Ovary (tissue), 9 donors: ENCODE results near the gene NSMF. TPM values are rescaled to one million over a fixed set of nuclear protein-coding genes. Genes with fewer than 3 reads are reported as not detected.

ENCODE experiments used
- DNase-seq, 5 donors: peaks; one replicate each; pipeline ENCODE4 v3.0.0-alpha.2; 2019 to 2020
- H3K27ac ChIP-seq, 2 donors: fragments of 200-600 bp; one replicate each; pipeline versions ENCODE4 v1.5.1 to v1.8.0; 2019 to 2022
- H3K27me3 ChIP-seq: fragments of 200-600 bp; one replicate; pipeline ENCODE4 v1.8.0; 2022
- H3K36me3 ChIP-seq: fragments of 200-600 bp; sonication (generic); one replicate; pipeline ENCODE4 v1.5.1; 2019
- H3K4me1 ChIP-seq: one replicate; pipeline ENCODE4 v1.8.1; 2013; ENCODE audit warnings: mild to moderate bottlenecking, moderate library complexity; ENCODE audit not compliant: insufficient read depth
- H3K4me3 ChIP-seq: fragments of 200-600 bp; sonication (generic); one replicate; pipeline ENCODE4 v1.5.1; 2017
- H3K9me3 ChIP-seq, 2 donors: fragments of 200-600 bp in 1 of 2; sonication (generic) in 1 of 2; one replicate each; pipeline versions ENCODE4 v1.5.1 to v1.8.1; 2013 to 2019; ENCODE audit warnings: mild to moderate bottlenecking in 1 of 2, moderate library complexity in 1 of 2
- EP300 ChIP-seq: sonication (generic); formaldehyde crosslinking; IDR thresholded peaks from one replicate; pipeline ENCODE4 v1.6.1; 2017; ENCODE audit warnings: antibody characterized with exemption
- POLR2A ChIP-seq: fragments of 450-650 bp; IDR thresholded peaks from one replicate; pipeline ENCODE4 v1.6.1; 2017; ENCODE audit warnings: antibody characterized with exemption, mild to moderate bottlenecking, moderate library complexity
- WGBS, 3 donors: extraction: QIAGEN DNeasy Blood & Tissue Kit in 1 of 3; methylation state at CpG; one replicate each; pipeline versions ENCODE4 v1.1.5 to v1.1.7; 2013 to 2017; 5-methylcytosine and 5-hydroxymethylcytosine counted together
- intact Hi-C, 4 donors: fragments of 100-400 bp; cut with DNase I; formaldehyde crosslinking; loops; one replicate each; pipeline versions ENCODE4 v1.11.0 to v1.15.1; 2022 to 2023
- polyA plus RNA-seq, 2 donors: library from polyadenylated mRNA; stranded (reverse); fragments of 200-250 nt in 1 of 2; fragments of 350-450 nt in 1 of 2; fragmentation: Illumina TruSeq in 1 of 2; extraction: RNeasy Lipid Tissue Mini Kit (QIAGEN cat#74804) in 1 of 2; gene quantifications; one replicate each; pipeline ENCODE4 v1.2.3, GENCODE V29; 2013 to 2014
- total RNA-seq, 7 donors: library from RNA; depleted of rRNA in 2 of 7; stranded (reverse); fragments of >200 nt in 2 of 7; fragmentation: NEBNext Ultra II Directional in 3 of 7; extraction: Animal tissue kit (Norgen Biotek cat#: 25700) in 3 of 7; gene quantifications; one replicate each; pipeline versions ENCODE4 v1.1.0 to v1.2.4, GENCODE V29; 2016 to 2023
- TF ChIP-seq, protein P1 (sequence below), 3 donors: fragments of 450-650 bp in 2 of 3; fragments of 200-600 bp in 1 of 3; IDR thresholded peaks; one replicate each; pipeline versions ENCODE4 v1.5.1 to v1.8.0; 2016 to 2022; ENCODE audit warnings: antibody characterized with exemption in 3 of 3, mild to moderate bottlenecking in 1 of 3
- donor health status: DM: no; HTN: no; CAD: no; lungs with moderate emphysema.
- donor health status: DM: no; HTN: no; CAD: no.
- donor health status: Bipolar disorder and iron deficiency.
- donor health status: DM: yes; HTN: yes; CAD: no.
- donor health status: DM: no; HTN: no; CAD: no.
- donor health status: DM: yes; HTN: yes; CAD: no.

Gene NSMF
- total and polyA plus RNA-seq, 9 donors: 22.9 to 50.3 (median 29.5) TPM

DNA sequence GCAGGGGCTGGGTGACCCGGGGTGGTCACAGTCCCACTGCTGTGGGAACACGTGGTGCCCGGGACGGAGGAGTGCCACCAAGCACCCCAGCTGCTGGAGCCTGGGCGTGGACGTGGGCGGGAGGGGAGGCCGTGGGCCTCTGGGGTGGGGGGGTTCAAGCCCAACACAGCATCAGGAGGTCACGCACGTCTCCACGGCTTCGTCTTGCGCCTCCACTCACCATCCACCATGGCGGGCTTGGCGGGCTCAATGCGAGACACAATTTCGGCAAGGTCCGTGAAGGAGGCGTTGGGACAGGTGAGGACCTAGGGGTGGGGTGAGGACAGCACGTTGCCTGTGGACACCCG is 2.2 kb upstream of the NSMF start:
- no peak for TF ChIP-seq EP300
- no peak for TF ChIP-seq POLR2A
- TF ChIP-seq, protein P1, sequence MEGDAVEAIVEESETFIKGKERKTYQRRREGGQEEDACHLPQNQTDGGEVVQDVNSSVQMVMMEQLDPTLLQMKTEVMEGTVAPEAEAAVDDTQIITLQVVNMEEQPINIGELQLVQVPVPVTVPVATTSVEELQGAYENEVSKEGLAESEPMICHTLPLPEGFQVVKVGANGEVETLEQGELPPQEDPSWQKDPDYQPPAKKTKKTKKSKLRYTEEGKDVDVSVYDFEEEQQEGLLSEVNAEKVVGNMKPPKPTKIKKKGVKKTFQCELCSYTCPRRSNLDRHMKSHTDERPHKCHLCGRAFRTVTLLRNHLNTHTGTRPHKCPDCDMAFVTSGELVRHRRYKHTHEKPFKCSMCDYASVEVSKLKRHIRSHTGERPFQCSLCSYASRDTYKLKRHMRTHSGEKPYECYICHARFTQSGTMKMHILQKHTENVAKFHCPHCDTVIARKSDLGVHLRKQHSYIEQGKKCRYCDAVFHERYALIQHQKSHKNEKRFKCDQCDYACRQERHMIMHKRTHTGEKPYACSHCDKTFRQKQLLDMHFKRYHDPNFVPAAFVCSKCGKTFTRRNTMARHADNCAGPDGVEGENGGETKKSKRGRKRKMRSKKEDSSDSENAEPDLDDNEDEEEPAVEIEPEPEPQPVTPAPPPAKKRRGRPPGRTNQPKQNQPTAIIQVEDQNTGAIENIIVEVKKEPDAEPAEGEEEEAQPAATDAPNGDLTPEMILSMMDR (IDR thresholded peaks at IDR 0.05): no peak
- DNase-seq: peak in 3 of 5 donors; percentile 37 to 43 (median 37)
- no peaks in the 10 kb centered on the region for H3K27me3 ChIP-seq
- no peak overlapping the region for H3K4me3 ChIP-seq
- H3K9me3 ChIP-seq: no peaks in the 10 kb centered on the region
- peaks cover 9% of the 10 kb centered on the region for H3K4me1 ChIP-seq
- H3K36me3 ChIP-seq: no peaks in the 10 kb centered on the region
- H3K27ac ChIP-seq: no peak overlapping the region
- 92 to 96% (median 93%) methylated on average over 21 of the region's 21 CpGs for WGBS, 3 donors
- intact Hi-C loops: no loop called here

DNA sequence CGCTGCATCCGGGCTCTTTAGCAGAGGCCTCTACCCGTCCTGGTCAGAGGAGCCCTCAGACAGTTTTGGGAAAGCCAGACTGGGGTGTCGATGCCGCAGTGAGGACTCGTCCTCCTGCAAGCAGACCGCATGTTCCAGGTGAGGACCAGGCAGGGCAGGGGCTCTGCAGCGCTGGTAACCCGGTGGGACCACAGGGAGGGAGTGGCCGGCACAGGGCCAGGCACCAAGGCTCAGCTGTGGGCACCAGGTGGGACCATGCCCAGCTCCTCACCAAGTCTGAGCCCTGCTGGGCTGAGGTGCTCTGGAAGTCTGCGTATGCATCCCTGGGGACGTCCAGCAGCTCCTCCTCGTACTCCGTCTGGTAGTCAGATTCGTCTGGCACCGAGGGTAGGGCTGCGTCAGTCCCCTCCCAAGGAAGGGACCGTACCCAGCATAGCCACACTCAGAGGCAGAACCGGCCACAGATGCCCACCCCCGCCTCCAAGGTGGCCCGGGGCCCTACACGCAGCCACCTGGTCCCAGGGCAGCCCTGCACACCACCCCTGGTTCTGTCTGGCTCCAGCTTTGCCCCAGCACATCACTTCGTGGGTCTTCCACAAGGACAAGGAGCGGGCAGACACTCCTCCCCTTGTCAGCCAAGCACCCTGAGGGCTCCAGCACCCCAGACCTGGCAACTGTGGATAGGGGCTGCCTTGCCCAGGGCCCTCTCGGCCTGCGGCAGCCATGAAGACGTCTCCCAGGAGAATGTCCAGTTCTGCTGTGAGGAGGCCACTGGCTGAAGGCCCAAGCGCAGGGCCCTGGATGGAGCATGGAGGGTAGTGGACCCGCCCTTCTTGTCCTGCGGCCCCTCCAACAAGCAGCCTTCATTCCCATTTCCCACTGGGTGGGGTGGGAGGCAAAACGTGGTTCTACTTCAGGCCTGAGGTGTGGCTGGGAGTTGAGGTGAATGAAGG is 1.5 kb upstream of the NSMF start:
- 93 to 94% (median 93%) methylated on average over 30 to 31 of the region's 31 CpGs for WGBS, 3 donors
- H3K9me3 ChIP-seq: no peaks in the 10 kb centered on the region
- H3K36me3 ChIP-seq: no peaks in the 10 kb centered on the region
- intact Hi-C loops: no loop called here
- H3K27ac ChIP-seq: no peak overlapping the region
- no peaks in the 10 kb centered on the region for H3K27me3 ChIP-seq
- H3K4me1 ChIP-seq: peaks cover 9% of the 10 kb centered on the region
- H3K4me3 ChIP-seq: no peak overlapping the region
- peak; percentile 22 to 54 (median 46) for DNase-seq
- TF ChIP-seq, protein P1 (IDR thresholded peaks at IDR 0.05): no peak
- TF ChIP-seq EP300 (no peak), POLR2A (no peak)

DNA sequence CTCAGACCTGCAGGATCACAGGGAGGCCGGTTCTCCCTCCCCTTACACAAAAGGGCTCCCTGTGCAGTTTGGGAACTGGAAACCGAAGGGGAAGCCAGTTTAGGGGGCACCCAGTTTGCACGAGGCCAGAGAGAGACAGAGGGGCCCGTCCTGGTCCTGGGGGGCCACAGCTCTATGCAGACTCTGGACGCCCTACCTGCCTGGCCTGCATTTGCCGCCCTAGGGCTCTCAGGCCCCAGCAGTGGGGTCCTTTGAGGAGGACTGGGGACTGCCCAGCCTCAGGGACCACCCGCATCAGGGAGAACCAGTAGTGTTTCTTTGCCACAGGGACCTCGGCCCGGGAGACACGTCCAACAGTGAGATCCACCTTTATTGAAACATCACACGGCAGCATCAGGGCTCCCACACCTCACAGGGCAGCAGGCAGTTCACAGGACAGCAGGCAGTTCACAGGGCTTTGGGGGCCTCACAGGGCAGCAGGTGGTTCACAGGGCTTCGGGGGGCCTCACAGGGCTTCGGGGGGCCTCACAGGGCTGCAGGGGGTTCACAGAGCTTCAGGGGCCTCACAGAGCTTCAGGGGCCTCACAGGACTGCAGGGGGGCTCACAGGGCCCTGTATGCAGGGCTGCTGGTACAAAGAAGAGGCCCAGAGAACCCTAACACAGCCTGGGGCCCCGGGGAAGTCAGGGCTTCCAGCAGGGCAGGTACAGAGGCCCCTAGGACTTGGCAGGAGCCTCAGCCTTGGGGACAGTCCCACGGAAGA is 648 bp upstream of the NSMF start:
- Histone ChIP-seq H3K4me1 (peaks cover 11% of the 10 kb centered on the region), H3K4me3 (peak overlapping the region; percentile 46), H3K27me3 (no peaks in the 10 kb centered on the region), H3K27ac (peak overlapping the region; percentile 1 to 11), H3K36me3 (no peaks in the 10 kb centered on the region), H3K9me3 (no peaks in the 10 kb centered on the region)
- peak in 3 of 5 donors; percentile 19 to 47 (median 38) for DNase-seq
- whole genome bisulfite sequencing, 3 donors: 36 to 39% (median 37%) methylated on average over 15 of the region's 15 CpGs
- intact Hi-C loops: loop anchor here in 1 of 4 donors (2.0 kb wide), 1 partner anchor 37 kb away; the partner anchor contains the start of genes EXD3 and NOXA1
- TF ChIP-seq, protein P1 (IDR thresholded peaks at IDR 0.05): no peak
- TF ChIP-seq POLR2A: no peak
- no peak for TF ChIP-seq EP300
